Thoracic aorta (tissue), 2 donors: Measurements from ENCODE around the gene COL18A1. TPM values are rescaled to one million over a fixed set of nuclear protein-coding genes. Genes with fewer than 3 reads are reported as not detected.

Source experiments
- ATAC-seq: fragments of 150-250 bp; one replicate; pipeline ENCODE4 v1.8.0; 2017; ENCODE audit warnings: low read depth; ENCODE audit not compliant: insufficient number of reproducible peaks, low FRiP score
- DNase-seq: peaks from one replicate; pipeline ENCODE4 v3.0.0-alpha.2; 2020; ENCODE audit warnings: low spot score
- H3K27ac ChIP-seq, 2 donors: fragments of 200-600 bp; sonication (generic); 1 replicate in 1 of 2; 2 replicates in 1 of 2; pipeline ENCODE4 v1.5.1; 2016; ENCODE audit warnings: mild to moderate bottlenecking in 2 of 2, moderate library complexity in 2 of 2
- H3K27me3 ChIP-seq: fragments of 200-600 bp; sonication (generic); replicated peaks from 2 replicates; pipeline ENCODE4 v1.6.0; 2016; ENCODE audit warnings: mild to moderate bottlenecking; ENCODE audit not compliant: insufficient read depth
- H3K36me3 ChIP-seq: fragments of 200-600 bp; sonication (generic); one replicate; pipeline ENCODE4 v1.5.1; 2016
- H3K4me1 ChIP-seq, 2 donors: fragments of 200-600 bp; sonication (generic); 1 replicate in 1 of 2; 2 replicates in 1 of 2; pipeline versions ENCODE4 v1.5.1 to v1.6.0; 2016; ENCODE audit warnings: low read depth in 2 of 2, mild to moderate bottlenecking in 1 of 2; ENCODE audit not compliant: control insufficient read depth in 1 of 2
- H3K4me3 ChIP-seq: fragments of 200-600 bp; sonication (generic); 2 replicates; pipeline ENCODE4 v1.5.1; 2016; ENCODE audit warnings: mild to moderate bottlenecking
- H3K9me3 ChIP-seq: fragments of 200-600 bp; sonication (generic); 2 replicates; pipeline ENCODE4 v1.5.1; 2016
- total RNA-seq, 2 donors: library from RNA; depleted of rRNA; stranded (reverse); fragments of >200 nt; gene quantifications; one replicate each; pipeline versions ENCODE4 v1.1.0 to v1.2.3, GENCODE V29; 2016
- TF ChIP-seq, protein P1 (sequence below): fragments of 200-600 bp; sonication (generic); IDR thresholded peaks from one replicate; pipeline ENCODE4 v1.5.1; 2019; ENCODE audit warnings: antibody characterized with exemption

The COL18A1 gene
- total RNA-seq, 2 donors from 2014 or later: 507 to 811 TPM

DNA sequence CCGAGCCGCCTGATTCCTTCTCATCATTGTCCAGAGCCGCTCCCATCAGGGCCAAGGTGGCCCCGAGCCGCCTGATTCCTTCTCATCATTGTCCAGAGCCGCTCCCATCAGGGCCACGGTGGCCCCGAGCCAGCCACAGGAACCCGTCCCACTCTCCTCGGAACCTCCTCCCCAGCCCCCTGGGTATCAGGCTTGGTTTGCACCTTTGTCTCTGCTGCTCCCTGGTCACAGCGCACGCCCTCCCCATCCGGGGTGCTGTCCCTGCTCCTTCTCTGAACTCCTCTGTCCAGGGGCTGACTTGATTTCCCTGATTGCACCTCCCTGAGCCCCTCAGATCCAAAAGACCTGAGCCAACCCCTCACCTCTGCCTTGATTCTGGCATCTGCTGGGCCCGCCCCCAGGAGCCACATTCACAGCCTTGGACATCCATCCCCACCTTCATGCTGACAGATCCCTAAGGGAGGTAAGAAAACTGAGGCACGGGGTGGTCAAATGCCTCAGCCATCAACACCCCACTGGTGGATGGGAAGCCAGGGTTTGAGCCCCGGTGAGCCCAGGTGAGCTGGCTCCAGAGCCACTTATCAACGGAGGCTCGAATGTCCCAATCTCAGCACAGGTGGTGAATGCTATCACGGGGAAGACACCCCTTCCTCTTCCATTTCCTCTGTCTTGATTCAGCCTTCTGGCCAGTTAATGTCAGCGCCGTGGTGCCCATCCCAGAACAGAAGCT is 25.6 kb upstream of the COL18A1 start:
- ATAC-seq (no peak), DNase-seq (no peak)
- Histone ChIP-seq H3K27ac (no peak overlapping the region), H3K4me1 (no peaks in the 10 kb centered on the region), H3K27me3 (no peaks in the 10 kb centered on the region), H3K4me3 (no peak overlapping the region), H3K9me3 (no peaks in the 10 kb centered on the region), H3K36me3 (no peaks in the 10 kb centered on the region)
- TF ChIP-seq, protein P1, sequence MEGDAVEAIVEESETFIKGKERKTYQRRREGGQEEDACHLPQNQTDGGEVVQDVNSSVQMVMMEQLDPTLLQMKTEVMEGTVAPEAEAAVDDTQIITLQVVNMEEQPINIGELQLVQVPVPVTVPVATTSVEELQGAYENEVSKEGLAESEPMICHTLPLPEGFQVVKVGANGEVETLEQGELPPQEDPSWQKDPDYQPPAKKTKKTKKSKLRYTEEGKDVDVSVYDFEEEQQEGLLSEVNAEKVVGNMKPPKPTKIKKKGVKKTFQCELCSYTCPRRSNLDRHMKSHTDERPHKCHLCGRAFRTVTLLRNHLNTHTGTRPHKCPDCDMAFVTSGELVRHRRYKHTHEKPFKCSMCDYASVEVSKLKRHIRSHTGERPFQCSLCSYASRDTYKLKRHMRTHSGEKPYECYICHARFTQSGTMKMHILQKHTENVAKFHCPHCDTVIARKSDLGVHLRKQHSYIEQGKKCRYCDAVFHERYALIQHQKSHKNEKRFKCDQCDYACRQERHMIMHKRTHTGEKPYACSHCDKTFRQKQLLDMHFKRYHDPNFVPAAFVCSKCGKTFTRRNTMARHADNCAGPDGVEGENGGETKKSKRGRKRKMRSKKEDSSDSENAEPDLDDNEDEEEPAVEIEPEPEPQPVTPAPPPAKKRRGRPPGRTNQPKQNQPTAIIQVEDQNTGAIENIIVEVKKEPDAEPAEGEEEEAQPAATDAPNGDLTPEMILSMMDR: no peak

DNA sequence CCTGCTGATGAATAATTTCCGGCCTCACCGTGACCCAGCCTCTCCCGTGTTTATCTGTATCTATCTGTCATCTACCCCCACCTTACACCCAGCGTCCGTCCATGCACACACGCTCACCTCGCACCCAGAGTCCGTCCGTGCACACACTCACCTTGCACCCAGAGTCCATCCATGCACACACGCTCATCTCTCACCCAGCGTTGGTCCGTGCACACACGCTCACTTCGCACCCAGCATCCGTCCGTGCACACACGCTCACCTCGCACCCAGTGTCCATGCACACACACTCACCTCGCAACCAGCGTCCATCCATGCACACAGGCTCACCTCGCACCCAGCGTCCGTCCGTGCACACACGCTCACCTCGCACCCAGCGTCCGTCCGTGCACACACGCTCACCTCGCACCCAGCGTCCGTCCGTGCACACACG is 25.0 kb upstream of the COL18A1 start:
- DNase-seq: no peak
- TF ChIP-seq, protein P1: no peak
- no peak for ATAC-seq
- no peak overlapping the region for H3K27ac ChIP-seq
- no peaks in the 10 kb centered on the region for H3K9me3 ChIP-seq
- H3K4me1 ChIP-seq: no peaks in the 10 kb centered on the region
- no peaks in the 10 kb centered on the region for H3K27me3 ChIP-seq
- no peak overlapping the region for H3K4me3 ChIP-seq
- no peaks in the 10 kb centered on the region for H3K36me3 ChIP-seq

DNA sequence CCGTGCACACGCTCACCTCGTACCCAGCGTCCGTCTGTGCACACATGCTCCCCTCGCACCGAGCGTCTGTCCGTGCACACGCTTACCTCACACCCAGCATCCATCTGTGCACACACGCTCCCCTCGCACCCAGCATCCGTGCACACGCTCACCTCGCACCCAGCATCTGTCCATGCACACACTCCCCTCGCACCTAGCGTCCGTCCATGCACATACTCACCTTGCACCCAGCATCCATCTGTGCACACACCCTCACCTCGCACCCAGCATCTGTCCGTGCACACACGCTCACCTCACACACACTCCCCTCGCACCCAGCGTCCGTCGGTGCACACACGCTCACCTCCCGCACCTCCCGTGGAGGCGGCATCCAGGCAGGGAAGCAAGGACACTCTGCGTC is 24.4 kb upstream of the COL18A1 start:
- H3K27ac ChIP-seq: no peak overlapping the region
- no peak overlapping the region for H3K4me3 ChIP-seq
- TF ChIP-seq, protein P1: no peak
- H3K36me3 ChIP-seq: no peaks in the 10 kb centered on the region
- ATAC-seq (no peak), DNase-seq (no peak)
- H3K4me1 ChIP-seq: no peaks in the 10 kb centered on the region
- no peaks in the 10 kb centered on the region for H3K27me3 ChIP-seq
- H3K9me3 ChIP-seq: no peaks in the 10 kb centered on the region

DNA sequence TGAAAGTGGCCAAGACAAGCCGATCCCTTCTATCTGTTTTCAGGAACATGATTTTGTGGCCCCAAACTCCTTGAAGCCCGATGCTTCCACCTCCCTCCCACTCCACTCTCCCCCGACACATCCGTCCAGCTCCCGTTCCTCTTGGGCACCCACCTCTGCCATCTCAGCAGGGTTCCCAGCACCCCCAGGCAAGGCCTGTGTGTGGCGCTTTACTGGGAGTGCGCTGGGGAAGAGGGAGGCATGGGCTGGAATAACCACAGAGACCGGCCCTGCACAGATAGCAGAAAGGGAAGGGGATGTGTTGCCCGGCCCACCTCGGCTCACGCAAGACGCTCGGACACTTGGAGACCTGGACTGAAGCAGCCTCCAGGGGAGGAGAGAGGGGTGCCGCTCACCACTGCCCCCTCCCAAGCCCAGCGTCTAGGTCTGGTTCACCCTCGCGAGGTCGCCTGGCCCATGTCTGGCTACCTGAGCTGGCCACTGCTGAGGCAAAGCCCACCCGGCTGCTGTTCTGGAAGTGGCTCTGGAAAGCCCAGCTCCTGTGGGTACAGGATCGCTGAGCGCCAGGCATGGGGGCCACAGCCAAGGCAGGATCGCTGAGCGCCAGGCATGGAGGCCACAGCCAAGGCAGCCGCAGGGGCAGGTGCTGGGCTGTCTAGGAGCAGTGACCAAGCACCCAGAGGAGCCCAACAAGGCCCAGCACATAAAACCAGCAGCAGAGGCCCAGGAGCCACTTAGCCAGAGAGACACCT is 23.8 kb upstream of the COL18A1 start:
- no peak for DNase-seq
- no peak for ATAC-seq
- H3K4me3 ChIP-seq: no peak overlapping the region

More for the DNA sequence above, 23.8 kb upstream of the COL18A1 start:
- H3K27me3 ChIP-seq: no peaks in the 10 kb centered on the region
- H3K9me3 ChIP-seq: no peaks in the 10 kb centered on the region
- H3K4me1 ChIP-seq: peaks cover 0 to 3% of the 10 kb centered on the region in 2 donors
- no peak overlapping the region for H3K27ac ChIP-seq
- TF ChIP-seq, protein P1: no peak
- no peaks in the 10 kb centered on the region for H3K36me3 ChIP-seq
